ENCODE results near the gene NTN1. TPM values are rescaled to one million over a fixed set of nuclear protein-coding genes. Genes with fewer than 3 reads are reported as not detected.

Gene NTN1
- total RNA-seq, 1 experiment from 2014 or later: 1.2 TPM

DNA sequence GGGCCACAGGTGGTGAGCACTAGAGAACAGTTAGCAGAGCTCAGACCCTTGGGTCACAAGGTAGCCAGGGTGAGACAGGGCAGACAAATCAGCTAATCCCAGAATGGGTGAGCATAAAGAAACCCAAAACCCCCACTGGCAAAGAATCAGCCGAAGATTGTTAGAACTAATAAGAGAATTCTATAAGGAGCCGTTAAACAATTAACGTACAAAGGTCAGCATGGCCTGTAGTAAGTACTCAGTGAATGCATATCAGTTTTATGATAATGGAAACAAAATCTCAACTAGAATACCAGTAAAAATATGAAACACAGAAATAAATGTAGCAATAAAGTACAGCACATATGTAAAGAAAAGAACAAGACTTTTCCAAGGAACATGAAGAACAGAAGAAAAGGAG lies 168.6 kb downstream of the NTN1 start:
- H2AFZ ChIP-seq (ENCODE audit: low read length): no peak overlapping the region
- no peak for DNase-seq
- no peak overlapping the region for H3K18ac ChIP-seq (ENCODE audit: insufficient read length, low read depth, low read length)
- Mint-ChIP-seq H3K9me3 (no peaks in the 10 kb centered on the region), H3K27ac (no peak overlapping the region), H3K4me1 (peaks cover 10 to 11% of the 10 kb centered on the region in 2 experiments), H3K27me3 (ENCODE audit: low read depth) (no peaks in the 10 kb centered on the region), H3K4me3 (no peak overlapping the region), H3K36me3 (ENCODE audit: insufficient read depth in 1 of 3, low read depth in 3 of 3) (no peaks in the 10 kb centered on the region)
- H3K9ac ChIP-seq (ENCODE audit: extremely low read depth, insufficient read length, low read length): no peak overlapping the region
- H4K8ac ChIP-seq (replicated peaks; ENCODE audit: insufficient read length, low read depth, low read length): no peak overlapping the region
- no peak overlapping the region for H3K27ac ChIP-seq (ENCODE audit: insufficient read length, low read depth, low read length)
- WGBS (ENCODE audit: extremely low coverage, insufficient read length, low lambda C conversion rate): no CpG with 5 or more reads among the region's 3 CpGs
- H2AK5ac ChIP-seq (ENCODE audit: insufficient read length, low read length): no peak overlapping the region
- no peak overlapping the region for H2BK5ac ChIP-seq (ENCODE audit: insufficient read length, low read length)
- H4K91ac ChIP-seq (ENCODE audit: insufficient read length, low read depth, low read length): no peak overlapping the region
- no peak overlapping the region for H2BK12ac ChIP-seq (ENCODE audit: insufficient read length, low read depth, low read length)
- no peaks in the 10 kb centered on the region for H3K4me1 ChIP-seq (ENCODE audit: insufficient read depth, low read length)
- H3K27me3 ChIP-seq (ENCODE audit: insufficient read depth, low read length): no peaks in the 10 kb centered on the region
- H2BK120ac ChIP-seq (ENCODE audit: low read depth, low read length, poor library complexity, severe bottlenecking): no peak overlapping the region
- H4K5ac ChIP-seq (ENCODE audit: insufficient read length, low read depth, low read length): no peak overlapping the region
- no peak overlapping the region for H3K56ac ChIP-seq (ENCODE audit: insufficient read length, low read depth, low read length)
- no peak overlapping the region for H3T11ph ChIP-seq (ENCODE audit: low read length)
- H3K23me2 ChIP-seq (ENCODE audit: insufficient read length, low read depth, low read length, poor library complexity, severe bottlenecking): no peaks in the 10 kb centered on the region
- H2BK20ac ChIP-seq (ENCODE audit: low read depth, low read length, poor library complexity, severe bottlenecking): no peak overlapping the region
- H3K23ac ChIP-seq (ENCODE audit: insufficient read length, low read depth, low read length): no peak overlapping the region
- H3K9me3 ChIP-seq (ENCODE audit: control insufficient read depth, low read depth, low read length): no peaks in the 10 kb centered on the region
- H2BK15ac ChIP-seq (ENCODE audit: low read depth, low read length): no peak overlapping the region
- no peak overlapping the region for H3K14ac ChIP-seq (ENCODE audit: insufficient read depth, low read length)
- H3K4me2 ChIP-seq (ENCODE audit: insufficient read depth, insufficient read length, low read length): no peak overlapping the region
- H3K79me1 ChIP-seq (ENCODE audit: insufficient read depth, low read depth, low read length, poor library complexity, severe bottlenecking): no peaks in the 10 kb centered on the region
- no peak for TF ChIP-seq CTCF (conservative IDR thresholded peaks at IDR 0.05)
- H3K4ac ChIP-seq (ENCODE audit: low read depth, low read length): no peak overlapping the region
- H4K20me1 ChIP-seq (ENCODE audit: control insufficient read depth, insufficient read depth, insufficient read length): no peaks in the 10 kb centered on the region
- no peaks in the 10 kb centered on the region for H3K79me2 ChIP-seq (ENCODE audit: insufficient read depth, low read length)
